Measurements from ENCODE around the gene DENND2D. TPM values are rescaled to one million over a fixed set of nuclear protein-coding genes. Genes with fewer than 3 reads are reported as not detected.

Gene DENND2D
- total RNA-seq, 2 experiments from 2014 or later, result 293 to 299 TPM

DNA sequence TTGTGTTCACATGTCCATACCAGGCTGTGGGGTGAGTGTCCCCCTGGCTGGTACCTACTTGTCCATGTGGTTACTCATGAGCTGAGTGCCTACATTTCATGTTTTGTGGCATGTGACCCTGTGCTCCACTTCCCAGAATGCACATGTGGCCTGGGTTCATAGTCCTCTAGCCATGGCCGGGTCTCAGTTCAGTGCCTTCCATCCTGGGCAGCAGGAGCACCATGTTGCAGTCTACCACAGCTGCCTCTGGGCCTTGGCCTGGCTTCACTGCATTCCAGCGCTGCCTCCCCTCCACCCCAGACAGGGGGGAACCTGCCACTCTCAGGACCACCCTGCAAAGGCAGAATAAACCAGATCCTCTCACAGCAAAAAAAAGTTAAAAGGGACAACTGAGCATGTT is 54.9 kb downstream of the DENND2D start:
- DNase-seq (no peak), ATAC-seq (ENCODE audit: low read depth) (no peak)
- H3K27me3 Mint-ChIP-seq, result no peaks in the 10 kb centered on the region
- no peak overlapping the region for H3K27ac Mint-ChIP-seq
- H3K4me1 Mint-ChIP-seq, result peaks cover 38% of the 10 kb centered on the region
- H3K9me3 Mint-ChIP-seq, result no peaks in the 10 kb centered on the region
- H3K36me3 Mint-ChIP-seq, result peaks cover 34% of the 10 kb centered on the region
- no peak overlapping the region for H3K4me3 Mint-ChIP-seq
- POLR2A ChIA-PET, result no interaction called here

GRCh38 chr1:111142356-111142975 is 58.0 kb downstream of the DENND2D start:
- Mint-ChIP-seq H3K36me3 (peaks cover 25% of the 10 kb centered on the region), H3K4me1 (peaks cover 43% of the 10 kb centered on the region), H3K27ac (no peak overlapping the region), H3K9me3 (no peaks in the 10 kb centered on the region), H3K27me3 (no peaks in the 10 kb centered on the region), H3K4me3 (peak overlapping the region; percentile 26)
- DNase-seq (no peak), ATAC-seq (ENCODE audit: low read depth) (no peak)
- POLR2A ChIA-PET, result interaction anchor here (0.9 to 1.2 kb wide), 2 partner anchors 46 to 178 kb away, joined by 3 read pairs; no protein-coding TSS in a partner anchor

- Mint-ChIP-seq H3K27me3 (no peaks in the 10 kb centered on the region), H3K4me1 (peaks cover 41% of the 10 kb centered on the region), H3K4me3 (peak overlapping the region; percentile 100), H3K27ac (peak overlapping the region; percentile 99), H3K36me3 (peaks cover 25% of the 10 kb centered on the region), H3K9me3 (no peaks in the 10 kb centered on the region)
- POLR2A ChIA-PET, result interaction anchor here (0.9 to 2.7 kb wide), 10 partner anchors 9 to 206 kb away, joined by 3 to 22 read pairs (median 4); partner anchors contain the start of gene DENND2D
- ATAC-seq (ENCODE audit: low read depth), result no peak
- DNase-seq, result no peak
Measured at GRCh38 chr1:111141245-111142220, 58.9 kb downstream of the DENND2D start.

- DNase-seq, result no peak
- no peaks in the 10 kb centered on the region for H3K9me3 Mint-ChIP-seq
- POLR2A ChIA-PET, result interaction anchor here (1.0 to 2.7 kb wide), 11 partner anchors 9 to 308 kb away, joined by 3 to 22 read pairs (median 5); partner anchors contain the start of genes DENND2D and WDR77
- peak overlapping the region; percentile 100 for H3K4me3 Mint-ChIP-seq
- peaks cover 27% of the 10 kb centered on the region for H3K36me3 Mint-ChIP-seq
- no peak for ATAC-seq (ENCODE audit: low read depth)
- peaks cover 34% of the 10 kb centered on the region for H3K4me1 Mint-ChIP-seq
- H3K27ac Mint-ChIP-seq, result peak overlapping the region; percentile 99
- no peaks in the 10 kb centered on the region for H3K27me3 Mint-ChIP-seq
Measured at GRCh38 chr1:111140680-111140967, 59.8 kb downstream of the DENND2D start.

DNA sequence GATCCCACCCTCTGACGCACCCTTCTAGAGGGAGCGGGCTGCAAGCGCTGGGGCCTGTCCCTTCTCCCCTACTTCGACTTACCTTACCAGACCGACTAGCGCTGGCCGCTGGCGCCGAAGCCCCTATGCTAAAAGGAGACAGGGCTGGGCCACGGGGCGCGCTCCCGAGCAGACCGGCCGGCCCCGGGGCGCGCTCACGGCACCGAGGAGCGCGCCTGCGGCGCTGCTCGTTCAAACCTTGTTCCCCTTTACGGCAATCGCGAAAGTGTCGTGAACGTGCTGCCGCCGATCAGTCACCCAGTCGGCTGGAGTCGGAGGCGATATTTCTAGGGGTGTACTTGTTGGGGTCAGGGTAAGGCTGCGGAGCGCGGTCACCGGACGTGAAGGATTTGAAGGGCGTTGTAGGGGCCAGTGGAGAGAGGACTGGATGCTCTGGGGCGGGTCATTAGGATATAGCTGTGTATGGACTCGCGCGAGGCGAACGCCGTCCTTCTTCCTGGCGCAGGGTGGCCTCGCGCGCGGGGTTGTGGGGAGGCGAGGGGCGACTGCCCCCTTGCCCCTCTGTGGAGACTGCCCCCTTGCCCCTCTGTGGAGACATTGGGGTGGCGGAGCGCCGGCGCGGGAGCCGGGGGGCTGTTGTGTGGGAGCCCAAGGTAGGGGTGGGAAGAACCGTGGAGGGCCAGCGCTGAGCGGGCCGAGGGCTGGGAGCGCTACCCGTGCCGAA is 60.3 kb downstream of the DENND2D start, which contains the start of the genes CEPT1 and DRAM2:
TSS of gene CEPT1 (plus strand) at position 268 of the 724 bp plus-strand sequence. CDS start 7,492 bp downstream, outside the sequence.
TSS of gene DRAM2 (minus strand) at position 138 of the 724 bp plus-strand sequence. CDS start 8,539 bp downstream, outside the sequence.
- H3K36me3 Mint-ChIP-seq, result peaks cover 32% of the 10 kb centered on the region
- ATAC-seq (ENCODE audit: low read depth), result peak; percentile 73
- POLR2A ChIA-PET, result interaction anchor here (1.0 to 2.7 kb wide), 14 partner anchors 8 to 308 kb away, joined by 3 to 22 read pairs (median 4); partner anchors contain the start of genes DENND2D and WDR77

DNA sequence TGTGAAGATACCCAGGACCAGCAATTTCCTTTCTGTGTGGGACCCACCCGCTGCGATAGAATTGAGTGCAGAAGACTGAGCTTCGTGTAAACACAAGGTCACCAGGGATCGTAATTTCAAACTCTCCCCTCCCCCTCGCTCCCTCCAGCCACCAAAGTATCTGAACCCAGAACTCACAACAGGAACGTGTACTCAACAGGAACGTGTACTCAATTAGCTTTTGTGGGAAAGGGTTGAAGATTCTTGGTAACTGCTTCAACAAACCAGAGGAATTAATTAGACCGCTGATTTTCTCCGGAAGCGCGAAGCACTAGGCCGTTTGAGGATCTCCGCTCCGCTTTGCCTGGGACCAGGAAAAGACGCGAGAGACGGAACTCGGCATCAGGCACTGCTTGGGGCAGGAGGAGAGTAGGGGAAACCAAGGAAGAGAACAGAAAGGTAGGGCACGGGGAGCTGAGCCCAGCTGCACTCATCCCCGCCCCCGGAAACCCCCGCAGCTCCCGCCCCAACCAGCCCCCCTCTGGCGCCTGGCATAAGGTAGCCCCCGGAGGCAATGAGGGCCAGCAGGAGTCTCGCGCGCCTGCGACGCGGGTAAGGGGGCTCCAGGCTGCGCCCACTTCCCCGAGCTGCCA is 61.0 kb downstream of the DENND2D start:
- peaks cover 36% of the 10 kb centered on the region for H3K4me1 Mint-ChIP-seq
- H3K4me3 Mint-ChIP-seq, result peak overlapping the region; percentile 100
- H3K36me3 Mint-ChIP-seq, result peaks cover 35% of the 10 kb centered on the region
- H3K27ac Mint-ChIP-seq, result peak overlapping the region; percentile 99
- DNase-seq (no peak), ATAC-seq (ENCODE audit: low read depth) (peak; percentile 70)
- no peaks in the 10 kb centered on the region for H3K27me3 Mint-ChIP-seq
- POLR2A ChIA-PET, result interaction anchor here (0.6 to 2.7 kb wide), 16 partner anchors 9 to 930 kb away, joined by 3 to 22 read pairs (median 4); partner anchors contain the start of genes DENND2D, LRIF1 and WDR77
- H3K9me3 Mint-ChIP-seq, result no peaks in the 10 kb centered on the region

More for the DNA sequence above, 60.3 kb downstream of the DENND2D start, which contains the start of the genes CEPT1 and DRAM2:
- Mint-ChIP-seq H3K27me3 (no peaks in the 10 kb centered on the region), H3K4me3 (peak within 1 kb of the TSS; percentile 100), H3K9me3 (no peaks in the 10 kb centered on the region), H3K4me1 (peaks cover 35% of the 10 kb centered on the region), H3K27ac (peak within 1 kb of the TSS; percentile 99)
- peak; percentile 90 for DNase-seq

Other genes with a start within 250 kb of the DENND2D start
- gene LRIF1, start 236.7 kb downstream of the DENND2D start, total RNA-seq, result 10 to 100 TPM; 25.2 to 26.1 TPM
- 10 to 100 TPM; 36.7 to 37.1 TPM for gene DRAM2, start 60.6 kb downstream of the DENND2D start, total RNA-seq
- gene CEPT1, start 60.4 kb downstream of the DENND2D start, total RNA-seq, result 10 to 100 TPM; 44.1 to 46.5 TPM
- 10 to 100 TPM; 30.5 to 33.9 TPM for gene CHI3L2, start 27.1 kb upstream of the DENND2D start, total RNA-seq
- gene CHIA, start 90.2 kb upstream of the DENND2D start, total RNA-seq, result not detected
- 1 to 10 TPM; 2.3 to 3.4 TPM for gene OVGP1, start 227.1 kb upstream of the DENND2D start, total RNA-seq
- 10 to 100 TPM; 35.7 to 35.9 TPM for gene WDR77, start 248.6 kb upstream of the DENND2D start, total RNA-seq
- 100 to 1,000 TPM; 259 to 260 TPM for gene ATP5PB, start 248.8 kb upstream of the DENND2D start, total RNA-seq